HEK293 (cell line): ENCODE data around the gene SPINK4.

Experiments used
- CTCF ChIA-PET: fragments of 350-600 bp; formaldehyde crosslinking; extraction: SDS; loops from one replicate; lab custom pipeline; 2021; ENCODE audit warnings: antibody characterized with exemption; lab: Yijun Ruan, JAX
- POLR2A ChIA-PET: fragments of 300-600 bp; formaldehyde crosslinking; extraction: SDS; loops from one replicate; lab custom pipeline; 2020; ENCODE audit warnings: antibody characterized with exemption, inconsistent platforms; lab: Yijun Ruan, JAX
- H3K27ac ChIP-seq: fragments of 200-500 bp; sonication (Bioruptor generic); 2 replicates; pipeline ENCODE4 v1.5.1; 2014; ENCODE audit warnings: low read depth, low read length, control low read depth, inconsistent platforms; ENCODE audit errors: extremely low read depth
- H3K36me3 ChIP-seq, 2 experiments: fragments of 200-500 bp in 1 of 2; sonication (Bioruptor generic) in 1 of 2; 1 replicate in 1 of 2; 2 replicates in 1 of 2; pipeline ENCODE4 v1.5.1; 2014 to 2017; ENCODE audit warnings: inconsistent platforms in 2 of 2, low read length in 2 of 2; ENCODE audit not compliant: control insufficient read depth in 2 of 2, insufficient read depth in 1 of 2
- H3K4me1 ChIP-seq: fragments of 200-500 bp; sonication (Bioruptor generic); 2 replicates; pipeline ENCODE4 v1.5.1; 2014; ENCODE audit warnings: mild to moderate bottlenecking, low read length, inconsistent platforms; ENCODE audit not compliant: control insufficient read depth, insufficient read depth
- H3K4me3 ChIP-seq: 2 replicates; pipeline ENCODE4 v1.5.1; 2011; ENCODE audit warnings: low read depth, mild to moderate bottlenecking, control low read depth, low read length, moderate library complexity
- H3K9me3 ChIP-seq: fragments of 200-500 bp; sonication (Bioruptor generic); 2 replicates; pipeline ENCODE4 v1.5.1; 2014; ENCODE audit warnings: low read depth, low read length, inconsistent platforms; ENCODE audit not compliant: control insufficient read depth, insufficient read depth
- BCL11B ChIP-seq: fragments of 450-650 bp; formaldehyde crosslinking; IDR thresholded peaks from 2 replicates; pipeline ENCODE4 v1.5.1; 2016; ENCODE audit warnings: low read depth, missing biosample characterization, missing genetic modification characterization
- GLI2 ChIP-seq: fragments of 450-650 bp; formaldehyde crosslinking; IDR thresholded peaks from 2 replicates; pipeline ENCODE4; 2017; ENCODE audit warnings: missing biosample characterization, missing genetic modification characterization, low read depth, borderline replicate concordance
- GLIS1 ChIP-seq: fragments of 450-650 bp; formaldehyde crosslinking; IDR thresholded peaks from 2 replicates; pipeline ENCODE4 v1.5.1; 2016; ENCODE audit warnings: missing biosample characterization, missing genetic modification characterization
- KLF8 ChIP-seq: fragments of 450-650 bp; formaldehyde crosslinking; IDR thresholded peaks from 2 replicates; pipeline ENCODE4 v1.5.1; 2016; ENCODE audit warnings: missing biosample characterization, missing genetic modification characterization
- REST ChIP-seq: fragments of 450-650 bp; formaldehyde crosslinking; IDR thresholded peaks from 2 replicates; pipeline ENCODE4 v1.5.1; 2016; ENCODE audit warnings: missing biosample characterization, missing genetic modification characterization
- SALL2 ChIP-seq: fragments of 450-650 bp; formaldehyde crosslinking; IDR thresholded peaks from 2 replicates; pipeline ENCODE4 v1.5.0; 2017; ENCODE audit warnings: missing biosample characterization, mild to moderate bottlenecking, missing genetic modification characterization, borderline replicate concordance
- SCRT2 ChIP-seq: fragments of 450-650 bp; formaldehyde crosslinking; IDR thresholded peaks from 2 replicates; pipeline ENCODE4 v1.5.1; 2016; ENCODE audit warnings: missing biosample characterization, missing genetic modification characterization
- SETDB1 ChIP-seq: IDR thresholded peaks from one replicate; pipeline ENCODE4 v1.6.1; 2017; ENCODE audit warnings: mild to moderate bottlenecking, low read length, moderate library complexity, mixed read lengths; ENCODE audit not compliant: insufficient read length
- SP7 ChIP-seq: fragments of 450-650 bp; formaldehyde crosslinking; IDR thresholded peaks from 2 replicates; pipeline ENCODE4 v1.5.1; 2016; ENCODE audit warnings: missing biosample characterization, missing genetic modification characterization
- ZEB2 ChIP-seq: fragments of 450-650 bp; formaldehyde crosslinking; IDR thresholded peaks from 2 replicates; pipeline ENCODE4 v1.5.1; 2016; ENCODE audit warnings: missing biosample characterization, missing genetic modification characterization
- ZFHX2 ChIP-seq: fragments of 450-650 bp; formaldehyde crosslinking; conservative IDR thresholded peaks from 2 replicates; pipeline ENCODE4 v1.5.1; 2016; ENCODE audit warnings: missing biosample characterization, missing genetic modification characterization
- ZFP69B ChIP-seq: fragments of 450-650 bp; formaldehyde crosslinking; IDR thresholded peaks from 2 replicates; pipeline ENCODE4 v1.5.1; 2016; ENCODE audit warnings: missing biosample characterization, missing genetic modification characterization
- ZIC2 ChIP-seq: fragments of 450-650 bp; formaldehyde crosslinking; IDR thresholded peaks from 2 replicates; pipeline ENCODE4 v1.5.1; 2016; ENCODE audit warnings: missing biosample characterization, missing genetic modification characterization
- ZNF114 ChIP-seq: fragments of 450-650 bp; formaldehyde crosslinking; IDR thresholded peaks from 2 replicates; pipeline ENCODE4 v1.5.0; 2017; ENCODE audit warnings: missing biosample characterization, missing genetic modification characterization
- ZNF140 ChIP-seq: fragments of 450-650 bp; formaldehyde crosslinking; IDR thresholded peaks from 2 replicates; pipeline ENCODE4 v1.5.1; 2016; ENCODE audit warnings: missing biosample characterization, missing genetic modification characterization
- ZNF473 ChIP-seq: fragments of 450-650 bp; formaldehyde crosslinking; IDR thresholded peaks from 2 replicates; pipeline ENCODE4 v1.5.1; 2017; ENCODE audit warnings: missing biosample characterization, missing genetic modification characterization
- ZNF513 ChIP-seq: fragments of 450-650 bp; IDR thresholded peaks from 2 replicates; pipeline ENCODE4 v1.5.1; 2018; ENCODE audit warnings: missing biosample characterization, missing genetic modification characterization
- ZNF548 ChIP-seq: fragments of 450-650 bp; formaldehyde crosslinking; IDR thresholded peaks from 2 replicates; pipeline ENCODE4 v1.5.1; 2016; ENCODE audit warnings: missing biosample characterization, missing genetic modification characterization
- ZNF580 ChIP-seq: fragments of 450-650 bp; formaldehyde crosslinking; IDR thresholded peaks from 2 replicates; pipeline ENCODE4 v1.5.1; 2016; ENCODE audit warnings: missing biosample characterization, missing genetic modification characterization
- ZNF658 ChIP-seq: fragments of 450-650 bp; formaldehyde crosslinking; IDR thresholded peaks from 2 replicates; pipeline ENCODE4; 2016; ENCODE audit warnings: missing biosample characterization, missing genetic modification characterization
- ZNF704 ChIP-seq: fragments of 450-650 bp; formaldehyde crosslinking; IDR thresholded peaks from 2 replicates; pipeline ENCODE4 v1.5.1; 2016; ENCODE audit warnings: missing biosample characterization, missing genetic modification characterization
- ZNF747 ChIP-seq: fragments of 450-650 bp; formaldehyde crosslinking; IDR thresholded peaks from 2 replicates; pipeline ENCODE4 v1.5.1; 2016; ENCODE audit warnings: missing biosample characterization, missing genetic modification characterization
- ZNF830 ChIP-seq: fragments of 450-650 bp; IDR thresholded peaks from 2 replicates; pipeline ENCODE4 v1.5.0; 2018; ENCODE audit warnings: missing biosample characterization, missing genetic modification characterization, low read depth, mild to moderate bottlenecking, moderate library complexity
- ZSCAN16 ChIP-seq: fragments of 450-650 bp; formaldehyde crosslinking; IDR thresholded peaks from 2 replicates; pipeline ENCODE4 v1.5.1; 2016; ENCODE audit warnings: missing biosample characterization, missing genetic modification characterization
- ZSCAN23 ChIP-seq: fragments of 450-650 bp; formaldehyde crosslinking; IDR thresholded peaks from 2 replicates; pipeline ENCODE4 v1.5.1; 2016; ENCODE audit warnings: missing biosample characterization, missing genetic modification characterization
- ZXDB ChIP-seq: fragments of 450-650 bp; formaldehyde crosslinking; IDR thresholded peaks from 2 replicates; pipeline ENCODE4 v1.5.1; 2016; ENCODE audit warnings: missing biosample characterization, missing genetic modification characterization

The SPINK4 gene

GRCh38 chr9:33209394-33209793, 30.6 kb upstream of the SPINK4 start (continued):
- no peak for TF ChIP-seq REST (tag by site-specific recombination)
- TF ChIP-seq ZXDB (tag by site-specific recombination) = no peak
- TF ChIP-seq ZSCAN23 (tag by site-specific recombination) = no peak
- no peak for TF ChIP-seq ZSCAN16 (tag by site-specific recombination)
- no peak for TF ChIP-seq ZFP69B
- no peak for TF ChIP-seq SP7 (tag by site-specific recombination)
- no peak for TF ChIP-seq ZNF704 (tag by site-specific recombination)
- TF ChIP-seq SETDB1 = no peak

- no peaks in the 10 kb centered on the region for H3K36me3 ChIP-seq
- H3K27ac ChIP-seq = no peak overlapping the region
- ChIA-PET CTCF (interaction anchor here (0.8 to 1.3 kb wide), 2 partner anchors 16 to 678 kb away, joined by 3 to 4 read pairs; no protein-coding TSS in a partner anchor), POLR2A (no interaction called here)
- no peak for TF ChIP-seq ZNF114 (tag by site-specific recombination)
- no peak for TF ChIP-seq ZIC2
- no peak for TF ChIP-seq ZNF140 (tag by site-specific recombination)
- no peak for TF ChIP-seq BCL11B
- TF ChIP-seq SCRT2 (tag by site-specific recombination) = no peak
- no peak for TF ChIP-seq ZNF830
- no peak for TF ChIP-seq ZNF580 (tag by site-specific recombination)
- no peak for TF ChIP-seq ZNF747 (tag by site-specific recombination)
- TF ChIP-seq ZNF473 (tag by site-specific recombination) = no peak
- TF ChIP-seq ZEB2 (tag by site-specific recombination) = no peak
- no peak for TF ChIP-seq SALL2 (tag by site-specific recombination)
- no peak for TF ChIP-seq ZSCAN23 (tag by site-specific recombination)
- TF ChIP-seq ZNF548 (tag by site-specific recombination) = no peak
- no peak for TF ChIP-seq ZFHX2 (tag by site-specific recombination)
- no peak for TF ChIP-seq ZNF658
- no peak for TF ChIP-seq KLF8 (tag by site-specific recombination)
- TF ChIP-seq GLIS1 = no peak
- TF ChIP-seq ZNF513 = no peak
- no peak for TF ChIP-seq GLI2
- no peaks in the 10 kb centered on the region for H3K4me1 ChIP-seq
- H3K4me3 ChIP-seq = no peak overlapping the region
- H3K9me3 ChIP-seq = no peaks in the 10 kb centered on the region
These were observed 29.8 kb upstream of the SPINK4 start for GRCh38 chr9:33210006-33210715.
